GM23338 (cell line): ENCODE results near the gene GID4. TPM values are rescaled to one million over a fixed set of nuclear protein-coding genes. Genes with fewer than 3 reads are reported as not detected.

Experiments
- ATAC-seq: fragments of 200-7000 bp; cut with Tn5 transposase; 3 replicates; pipeline ENCODE4 v1.9.1; 2020
- DNase-seq: peaks from one replicate; pipeline ENCODE4 v3.0.0-alpha.2; 2015; ENCODE audit warnings: low spot score
- H2AFZ ChIP-seq: fragments of 200-600 bp; sonication (generic); 2 replicates; pipeline ENCODE4 v1.8.0; 2016; ENCODE audit warnings: antibody characterized with exemption, mild to moderate bottlenecking, moderate library complexity
- H3F3A ChIP-seq: fragments of 200-600 bp; sonication (generic); replicated peaks from 2 replicates; pipeline ENCODE4 v1.8.0; 2017; ENCODE audit warnings: antibody characterized with exemption, mixed run types, low read depth
- H3K27ac ChIP-seq: fragments of 200-600 bp; sonication (generic); 2 replicates; pipeline ENCODE4 v1.6.1; 2016; ENCODE audit warnings: low read depth
- H3K27me3 ChIP-seq: fragments of 200-600 bp; sonication (generic); 2 replicates; pipeline ENCODE4 v1.8.0; 2016; ENCODE audit warnings: mild to moderate bottlenecking, mixed run types, moderate library complexity; ENCODE audit not compliant: insufficient read depth
- H3K36me3 ChIP-seq: fragments of 200-600 bp; sonication (generic); 2 replicates; pipeline ENCODE4 v1.8.0; 2016; ENCODE audit warnings: mild to moderate bottlenecking; ENCODE audit not compliant: insufficient read depth
- H3K4me1 ChIP-seq: fragments of 200-600 bp; sonication (generic); 2 replicates; pipeline ENCODE4 v1.8.0; 2016; ENCODE audit warnings: mild to moderate bottlenecking, moderate library complexity; ENCODE audit not compliant: insufficient read depth
- H3K4me2 ChIP-seq: fragments of 200-600 bp; sonication (generic); 2 replicates; pipeline ENCODE4 v1.7.1; 2017; ENCODE audit warnings: mixed run types
- H3K4me3 ChIP-seq: fragments of 200-600 bp; sonication (generic); 2 replicates; pipeline ENCODE4 v1.6.1; 2016; ENCODE audit warnings: mixed run types
- H3K79me2 ChIP-seq: fragments of 200-600 bp; sonication (generic); replicated peaks from 2 replicates; pipeline ENCODE4 v1.8.0; 2017; ENCODE audit warnings: mild to moderate bottlenecking; ENCODE audit not compliant: insufficient read depth
- H3K9me2 ChIP-seq: fragments of 200-600 bp; sonication (generic); 2 replicates; pipeline ENCODE4 v1.8.0; 2017; ENCODE audit not compliant: insufficient read depth
- H4K20me1 ChIP-seq: fragments of 200-600 bp; sonication (generic); replicated peaks from 2 replicates; pipeline ENCODE4 v1.8.0; 2017; ENCODE audit warnings: mild to moderate bottlenecking; ENCODE audit not compliant: insufficient read depth
- H3K27ac Mint-ChIP-seq: 2 replicates; pipeline ENCODE4 v1.8.0; 2020; ENCODE audit warnings: inconsistent platforms, mild to moderate bottlenecking, moderate library complexity, mixed read lengths
- H3K27me3 Mint-ChIP-seq: 3 replicates; pipeline ENCODE4 v1.8.0; 2022; ENCODE audit warnings: low read depth, mild to moderate bottlenecking, moderate library complexity, mixed read lengths, inconsistent platforms; ENCODE audit not compliant: insufficient read depth, poor library complexity
- H3K36me3 Mint-ChIP-seq: 3 replicates; pipeline ENCODE4 v1.8.0; 2021; ENCODE audit warnings: low read depth, mild to moderate bottlenecking, inconsistent platforms, moderate library complexity, mixed read lengths
- H3K4me1 Mint-ChIP-seq: 3 replicates; pipeline ENCODE4 v1.8.0; 2020; ENCODE audit warnings: mild to moderate bottlenecking, inconsistent platforms, mixed read lengths
- H3K4me3 Mint-ChIP-seq: 3 replicates; pipeline ENCODE4 v1.8.0; 2021; ENCODE audit warnings: moderate library complexity, mild to moderate bottlenecking, inconsistent platforms, mixed read lengths
- H3K9me3 Mint-ChIP-seq: 3 replicates; pipeline ENCODE4 v1.8.0; 2020; ENCODE audit warnings: moderate library complexity, mild to moderate bottlenecking, inconsistent platforms, mixed read lengths
- CREB1 ChIP-seq: fragments of 250-450 bp; sonication (Bioruptor Pico); IDR thresholded peaks from 2 replicates; pipeline ENCODE4 v1.5.0; 2020; ENCODE audit warnings: low read depth, mild to moderate bottlenecking, moderate library complexity
- ETS1 ChIP-seq: IDR thresholded peaks from 2 replicates; pipeline ENCODE4 v1.6.1; 2016; ENCODE audit warnings: antibody characterized with exemption
- EZH2 ChIP-seq: fragments of 200-600 bp; sonication (generic); IDR thresholded peaks from one replicate; pipeline ENCODE4 v1.8.0; 2017; ENCODE audit warnings: antibody characterized with exemption, mild to moderate bottlenecking, low read depth; ENCODE audit not compliant: unreplicated experiment
- EZH2phosphoT487 ChIP-seq: fragments of 200-600 bp; sonication (generic); IDR thresholded peaks from one replicate; pipeline ENCODE4 v1.8.1; 2018; ENCODE audit warnings: antibody characterized with exemption; ENCODE audit not compliant: unreplicated experiment
- JUNB ChIP-seq: IDR thresholded peaks from one replicate; pipeline ENCODE4 v1.6.1; 2016; ENCODE audit warnings: antibody characterized with exemption; ENCODE audit not compliant: unreplicated experiment
- STAT1 ChIP-seq: IDR thresholded peaks from one replicate; pipeline ENCODE4 v1.6.1; 2016; ENCODE audit warnings: antibody characterized with exemption; ENCODE audit not compliant: unreplicated experiment
- ZNF114 ChIP-seq: fragments of 250-450 bp; sonication (Bioruptor Pico); IDR thresholded peaks from 2 replicates; pipeline ENCODE4 v1.5.0; 2020; ENCODE audit warnings: mild to moderate bottlenecking, moderate library complexity
- ZNF331 ChIP-seq: fragments of 250-450 bp; sonication (Bioruptor Pico); IDR thresholded peaks from 2 replicates; pipeline ENCODE4 v1.5.0; 2020; ENCODE audit warnings: low read depth, mild to moderate bottlenecking, moderate library complexity
- polyA plus RNA-seq: library from polyadenylated mRNA; unstranded; fragments of >200 nt; fragmentation: Nextera tagmentation; extraction: Ambion mirVana; gene quantifications from 2 replicates; pipeline ENCODE4 v1.2.1, GENCODE V29; 2016
- total RNA-seq: library from RNA; depleted of rRNA; stranded (reverse); fragments of >200 nt; shearing (Covaris generic); gene quantifications from 2 replicates; pipeline ENCODE4 v1.2.3, GENCODE V29; 2014
- TF ChIP-seq, protein P1 (sequence below), 2 experiments: fragments of 200-600 bp in 1 of 2; sonication (generic) in 1 of 2; conservative IDR thresholded peaks; 2 replicates each; pipeline versions ENCODE4 v1.5.1 to v1.6.1; 2016 to 2017; ENCODE audit warnings: antibody characterized with exemption in 2 of 2, low read depth in 2 of 2, mild to moderate bottlenecking in 2 of 2, moderate library complexity in 1 of 2
- TF ChIP-seq, protein P2 (sequence below): IDR thresholded peaks from one replicate; pipeline ENCODE4 v1.6.1; 2018; ENCODE audit warnings: antibody characterized with exemption; ENCODE audit not compliant: unreplicated experiment
- TF ChIP-seq, protein P3 (sequence below): fragments of 250-450 bp; sonication (Bioruptor Pico); IDR thresholded peaks from 2 replicates; pipeline ENCODE4 v1.5.0; 2020; ENCODE audit warnings: mild to moderate bottlenecking, moderate library complexity

GID4 gene
- total and polyA plus RNA-seq, 2 experiments from 2014 or later: 6.3 to 11.2 TPM

DNA sequence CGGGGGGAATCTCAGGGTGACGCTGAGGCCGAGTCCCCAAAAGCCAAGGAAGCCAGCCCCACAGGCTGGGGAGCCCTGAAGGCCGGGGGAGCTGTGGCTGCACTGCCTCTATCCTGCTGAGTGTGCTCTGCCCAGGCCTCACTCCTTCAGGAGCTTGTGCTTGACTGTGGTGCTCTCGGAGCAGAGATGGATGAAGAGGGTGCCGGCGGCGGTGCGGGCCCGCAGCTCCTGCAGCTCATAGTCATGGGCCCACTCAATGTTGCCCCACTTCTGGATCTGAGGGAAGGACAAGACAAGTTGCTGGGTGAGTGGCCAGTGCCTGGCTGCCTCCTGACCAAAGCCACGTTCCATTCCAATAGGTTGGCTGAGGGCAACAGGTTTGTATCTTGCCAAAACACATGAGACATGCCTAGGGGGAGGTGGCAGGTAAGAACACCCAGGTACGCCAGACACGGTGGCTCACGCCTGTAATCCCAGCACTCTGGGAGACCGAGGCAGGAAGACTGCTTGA is 20.7 kb upstream of the GID4 start:
- H3K27me3 Mint-ChIP-seq: peaks cover 3% of the 10 kb centered on the region
- no peak overlapping the region for H3K4me2 ChIP-seq
- no peaks in the 10 kb centered on the region for H3K9me2 ChIP-seq
- no peak overlapping the region for H3K4me3 Mint-ChIP-seq
- 0 out of 2 replicates have a peak, but pooled peaks cover 5% of the 10 kb centered on the region for H3K4me1 ChIP-seq
- peaks cover 3% of the 10 kb centered on the region; the same call in 2 of the 3 replicates for H3K4me1 Mint-ChIP-seq
- no peaks in the 10 kb centered on the region for H3F3A ChIP-seq
- no peaks in the 10 kb centered on the region for H4K20me1 ChIP-seq
- DNase-seq (no peak), ATAC-seq (no peak; the same call in 2 of the 3 replicates)
- H3K36me3 ChIP-seq: no peaks in the 10 kb centered on the region
- TF ChIP-seq, protein P1, sequence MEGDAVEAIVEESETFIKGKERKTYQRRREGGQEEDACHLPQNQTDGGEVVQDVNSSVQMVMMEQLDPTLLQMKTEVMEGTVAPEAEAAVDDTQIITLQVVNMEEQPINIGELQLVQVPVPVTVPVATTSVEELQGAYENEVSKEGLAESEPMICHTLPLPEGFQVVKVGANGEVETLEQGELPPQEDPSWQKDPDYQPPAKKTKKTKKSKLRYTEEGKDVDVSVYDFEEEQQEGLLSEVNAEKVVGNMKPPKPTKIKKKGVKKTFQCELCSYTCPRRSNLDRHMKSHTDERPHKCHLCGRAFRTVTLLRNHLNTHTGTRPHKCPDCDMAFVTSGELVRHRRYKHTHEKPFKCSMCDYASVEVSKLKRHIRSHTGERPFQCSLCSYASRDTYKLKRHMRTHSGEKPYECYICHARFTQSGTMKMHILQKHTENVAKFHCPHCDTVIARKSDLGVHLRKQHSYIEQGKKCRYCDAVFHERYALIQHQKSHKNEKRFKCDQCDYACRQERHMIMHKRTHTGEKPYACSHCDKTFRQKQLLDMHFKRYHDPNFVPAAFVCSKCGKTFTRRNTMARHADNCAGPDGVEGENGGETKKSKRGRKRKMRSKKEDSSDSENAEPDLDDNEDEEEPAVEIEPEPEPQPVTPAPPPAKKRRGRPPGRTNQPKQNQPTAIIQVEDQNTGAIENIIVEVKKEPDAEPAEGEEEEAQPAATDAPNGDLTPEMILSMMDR (conservative IDR thresholded peaks at IDR 0.05; ENCODE audit: low read depth in 2 of 2): no peak
- TF ChIP-seq ZNF331 (CRISPR knock-in tag) (no peak), ETS1 (no peak), EZH2 (no peak), STAT1 (no peak), EZH2phosphoT487 (no peak), CREB1 (CRISPR knock-in tag) (no peak), ZNF114 (no peak), JUNB (no peak)
- TF ChIP-seq, protein P2, sequence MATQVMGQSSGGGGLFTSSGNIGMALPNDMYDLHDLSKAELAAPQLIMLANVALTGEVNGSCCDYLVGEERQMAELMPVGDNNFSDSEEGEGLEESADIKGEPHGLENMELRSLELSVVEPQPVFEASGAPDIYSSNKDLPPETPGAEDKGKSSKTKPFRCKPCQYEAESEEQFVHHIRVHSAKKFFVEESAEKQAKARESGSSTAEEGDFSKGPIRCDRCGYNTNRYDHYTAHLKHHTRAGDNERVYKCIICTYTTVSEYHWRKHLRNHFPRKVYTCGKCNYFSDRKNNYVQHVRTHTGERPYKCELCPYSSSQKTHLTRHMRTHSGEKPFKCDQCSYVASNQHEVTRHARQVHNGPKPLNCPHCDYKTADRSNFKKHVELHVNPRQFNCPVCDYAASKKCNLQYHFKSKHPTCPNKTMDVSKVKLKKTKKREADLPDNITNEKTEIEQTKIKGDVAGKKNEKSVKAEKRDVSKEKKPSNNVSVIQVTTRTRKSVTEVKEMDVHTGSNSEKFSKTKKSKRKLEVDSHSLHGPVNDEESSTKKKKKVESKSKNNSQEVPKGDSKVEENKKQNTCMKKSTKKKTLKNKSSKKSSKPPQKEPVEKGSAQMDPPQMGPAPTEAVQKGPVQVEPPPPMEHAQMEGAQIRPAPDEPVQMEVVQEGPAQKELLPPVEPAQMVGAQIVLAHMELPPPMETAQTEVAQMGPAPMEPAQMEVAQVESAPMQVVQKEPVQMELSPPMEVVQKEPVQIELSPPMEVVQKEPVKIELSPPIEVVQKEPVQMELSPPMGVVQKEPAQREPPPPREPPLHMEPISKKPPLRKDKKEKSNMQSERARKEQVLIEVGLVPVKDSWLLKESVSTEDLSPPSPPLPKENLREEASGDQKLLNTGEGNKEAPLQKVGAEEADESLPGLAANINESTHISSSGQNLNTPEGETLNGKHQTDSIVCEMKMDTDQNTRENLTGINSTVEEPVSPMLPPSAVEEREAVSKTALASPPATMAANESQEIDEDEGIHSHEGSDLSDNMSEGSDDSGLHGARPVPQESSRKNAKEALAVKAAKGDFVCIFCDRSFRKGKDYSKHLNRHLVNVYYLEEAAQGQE: no peak
- TF ChIP-seq, protein P3, sequence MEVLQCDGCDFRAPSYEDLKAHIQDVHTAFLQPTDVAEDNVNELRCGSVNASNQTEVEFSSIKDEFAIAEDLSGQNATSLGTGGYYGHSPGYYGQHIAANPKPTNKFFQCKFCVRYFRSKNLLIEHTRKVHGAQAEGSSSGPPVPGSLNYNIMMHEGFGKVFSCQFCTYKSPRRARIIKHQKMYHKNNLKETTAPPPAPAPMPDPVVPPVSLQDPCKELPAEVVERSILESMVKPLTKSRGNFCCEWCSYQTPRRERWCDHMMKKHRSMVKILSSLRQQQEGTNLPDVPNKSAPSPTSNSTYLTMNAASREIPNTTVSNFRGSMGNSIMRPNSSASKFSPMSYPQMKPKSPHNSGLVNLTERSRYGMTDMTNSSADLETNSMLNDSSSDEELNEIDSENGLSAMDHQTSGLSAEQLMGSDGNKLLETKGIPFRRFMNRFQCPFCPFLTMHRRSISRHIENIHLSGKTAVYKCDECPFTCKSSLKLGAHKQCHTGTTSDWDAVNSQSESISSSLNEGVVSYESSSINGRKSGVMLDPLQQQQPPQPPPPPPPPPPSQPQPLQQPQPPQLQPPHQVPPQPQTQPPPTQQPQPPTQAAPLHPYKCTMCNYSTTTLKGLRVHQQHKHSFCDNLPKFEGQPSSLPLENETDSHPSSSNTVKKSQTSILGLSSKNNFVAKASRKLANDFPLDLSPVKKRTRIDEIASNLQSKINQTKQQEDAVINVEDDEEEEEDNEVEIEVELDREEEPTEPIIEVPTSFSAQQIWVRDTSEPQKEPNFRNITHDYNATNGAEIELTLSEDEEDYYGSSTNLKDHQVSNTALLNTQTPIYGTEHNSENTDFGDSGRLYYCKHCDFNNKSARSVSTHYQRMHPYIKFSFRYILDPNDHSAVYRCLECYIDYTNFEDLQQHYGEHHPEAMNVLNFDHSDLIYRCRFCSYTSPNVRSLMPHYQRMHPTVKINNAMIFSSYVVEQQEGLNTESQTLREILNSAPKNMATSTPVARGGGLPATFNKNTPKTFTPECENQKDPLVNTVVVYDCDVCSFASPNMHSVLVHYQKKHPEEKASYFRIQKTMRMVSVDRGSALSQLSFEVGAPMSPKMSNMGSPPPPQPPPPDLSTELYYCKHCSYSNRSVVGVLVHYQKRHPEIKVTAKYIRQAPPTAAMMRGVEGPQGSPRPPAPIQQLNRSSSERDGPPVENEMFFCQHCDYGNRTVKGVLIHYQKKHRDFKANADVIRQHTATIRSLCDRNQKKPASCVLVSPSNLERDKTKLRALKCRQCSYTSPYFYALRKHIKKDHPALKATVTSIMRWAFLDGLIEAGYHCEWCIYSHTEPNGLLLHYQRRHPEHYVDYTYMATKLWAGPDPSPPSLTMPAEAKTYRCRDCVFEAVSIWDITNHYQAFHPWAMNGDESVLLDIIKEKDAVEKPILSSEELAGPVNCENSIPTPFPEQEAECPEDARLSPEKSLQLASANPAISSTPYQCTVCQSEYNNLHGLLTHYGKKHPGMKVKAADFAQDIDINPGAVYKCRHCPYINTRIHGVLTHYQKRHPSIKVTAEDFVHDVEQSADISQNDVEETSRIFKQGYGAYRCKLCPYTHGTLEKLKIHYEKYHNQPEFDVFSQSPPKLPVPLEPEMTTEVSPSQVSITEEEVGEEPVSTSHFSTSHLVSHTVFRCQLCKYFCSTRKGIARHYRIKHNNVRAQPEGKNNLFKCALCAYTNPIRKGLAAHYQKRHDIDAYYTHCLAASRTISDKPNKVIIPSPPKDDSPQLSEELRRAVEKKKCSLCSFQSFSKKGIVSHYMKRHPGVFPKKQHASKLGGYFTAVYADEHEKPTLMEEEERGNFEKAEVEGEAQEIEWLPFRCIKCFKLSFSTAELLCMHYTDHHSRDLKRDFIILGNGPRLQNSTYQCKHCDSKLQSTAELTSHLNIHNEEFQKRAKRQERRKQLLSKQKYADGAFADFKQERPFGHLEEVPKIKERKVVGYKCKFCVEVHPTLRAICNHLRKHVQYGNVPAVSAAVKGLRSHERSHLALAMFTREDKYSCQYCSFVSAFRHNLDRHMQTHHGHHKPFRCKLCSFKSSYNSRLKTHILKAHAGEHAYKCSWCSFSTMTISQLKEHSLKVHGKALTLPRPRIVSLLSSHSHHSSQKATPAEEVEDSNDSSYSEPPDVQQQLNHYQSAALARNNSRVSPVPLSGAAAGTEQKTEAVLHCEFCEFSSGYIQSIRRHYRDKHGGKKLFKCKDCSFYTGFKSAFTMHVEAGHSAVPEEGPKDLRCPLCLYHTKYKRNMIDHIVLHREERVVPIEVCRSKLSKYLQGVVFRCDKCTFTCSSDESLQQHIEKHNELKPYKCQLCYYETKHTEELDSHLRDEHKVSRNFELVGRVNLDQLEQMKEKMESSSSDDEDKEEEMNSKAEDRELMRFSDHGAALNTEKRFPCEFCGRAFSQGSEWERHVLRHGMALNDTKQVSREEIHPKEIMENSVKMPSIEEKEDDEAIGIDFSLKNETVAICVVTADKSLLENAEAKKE (CRISPR knock-in tag): no peak
- H3K36me3 Mint-ChIP-seq: no peaks in the 10 kb centered on the region; the same call in 2 of the 3 replicates
- no peak overlapping the region for H3K27ac ChIP-seq
- H3K27me3 ChIP-seq: no peaks in the 10 kb centered on the region
- H3K79me2 ChIP-seq: no peaks in the 10 kb centered on the region
- no peak overlapping the region for H2AFZ ChIP-seq
- no peak overlapping the region for H3K27ac Mint-ChIP-seq
- H3K4me3 ChIP-seq: no peak overlapping the region
- H3K9me3 Mint-ChIP-seq: no peaks in the 10 kb centered on the region
